GM18517 (cell line): ENCODE measurements around the gene HCCS.
"Not testable (repeated sequence)": the region's sequence is repeated elsewhere in the genome, so short reads cannot be mapped to it uniquely, and the experiment has no call there.

ENCODE experiments used
- ATAC-seq: cut with Tn5 transposase; IDR thresholded peaks from one replicate; pipeline ENCODE4 v1.9.1; 2021; ENCODE audit warnings: mild to moderate bottlenecking, moderate library complexity; ENCODE audit not compliant: unreplicated experiment

HCCS gene

GRCh38 chrX:11119313-11119943 is 8.3 kb downstream of the HCCS start:
- ATAC-seq, result no peak

GRCh38 chrX:11123087-11123486 is 12.0 kb downstream of the HCCS start:
- not testable (repeated sequence) for ATAC-seq

GRCh38 chrX:11124112-11124511 is 13.0 kb downstream of the HCCS start:
- ATAC-seq, result no peak

DNA sequence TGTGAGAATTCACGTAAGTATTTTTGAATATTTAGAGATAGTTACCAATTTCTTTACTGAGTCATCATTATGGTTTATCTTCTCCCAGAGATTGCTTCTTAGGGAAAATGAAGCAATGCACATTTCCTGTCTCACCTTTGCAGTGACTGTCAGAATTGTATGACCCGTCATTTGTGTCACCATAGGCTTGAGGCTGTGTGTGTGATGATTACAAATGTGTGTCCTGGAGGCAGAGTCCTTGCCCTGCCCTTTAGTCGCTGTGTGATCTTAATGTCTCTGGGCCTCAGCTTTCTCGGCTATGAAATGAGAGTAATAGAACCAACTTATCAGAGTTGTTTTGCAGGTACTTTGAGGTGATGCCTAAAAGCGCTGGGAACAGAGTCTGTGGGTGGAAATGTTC is 13.9 kb downstream of the HCCS start:
- no peak for ATAC-seq

DNA sequence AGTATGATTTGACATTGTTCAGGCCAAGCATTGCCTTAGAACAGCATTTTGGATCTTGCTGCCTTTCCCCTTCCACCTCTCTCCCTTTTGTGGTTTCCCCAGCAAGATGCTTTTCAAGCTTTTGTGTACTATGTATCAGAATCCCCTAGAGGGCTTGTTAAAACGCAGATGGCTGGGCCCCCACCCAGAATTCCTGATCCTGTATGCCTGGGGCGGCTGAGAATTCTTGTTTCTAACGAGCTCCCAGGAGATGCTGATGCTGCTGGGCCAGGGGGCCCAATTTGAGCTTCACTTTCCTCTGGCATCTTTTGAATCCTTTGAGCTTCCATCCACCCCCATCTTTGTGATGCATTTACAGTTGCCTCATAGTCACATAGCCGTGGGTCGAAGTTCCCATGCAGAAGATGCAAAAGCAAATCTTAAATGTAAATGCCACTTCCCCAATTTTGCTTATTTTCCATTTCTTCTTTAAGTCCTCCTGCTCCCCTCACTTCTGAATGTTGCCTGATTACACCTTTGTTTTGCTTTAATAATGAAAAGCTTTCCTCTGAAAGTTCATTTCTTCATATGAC is 18.5 kb downstream of the HCCS start:
- no peak for ATAC-seq

- ATAC-seq, result no peak
Measured at GRCh38 chrX:11130136-11130535, 19.0 kb downstream of the HCCS start.

DNA sequence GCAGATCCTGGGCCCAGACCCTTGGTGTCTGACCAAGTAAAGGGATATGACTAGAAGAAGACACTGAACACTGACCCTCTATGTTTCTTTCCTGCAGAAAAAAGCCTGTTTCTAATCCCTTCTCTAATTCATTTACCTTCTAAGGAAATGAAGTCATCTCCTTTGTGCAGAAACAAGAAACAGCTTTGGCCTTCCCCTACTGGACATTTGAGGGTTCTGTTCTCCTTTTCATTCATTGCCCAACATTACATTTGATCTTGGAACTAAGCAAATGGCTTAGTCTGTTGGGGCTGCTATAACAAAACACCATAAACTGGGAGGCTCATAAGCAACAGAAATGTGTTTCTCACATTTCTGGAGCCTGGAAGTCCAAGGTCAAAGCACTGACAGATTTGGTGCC is 20.0 kb downstream of the HCCS start:
- no peak for ATAC-seq

- no peak for ATAC-seq
Measured at GRCh38 chrX:11135564-11136185, 24.5 kb downstream of the HCCS start.

DNA sequence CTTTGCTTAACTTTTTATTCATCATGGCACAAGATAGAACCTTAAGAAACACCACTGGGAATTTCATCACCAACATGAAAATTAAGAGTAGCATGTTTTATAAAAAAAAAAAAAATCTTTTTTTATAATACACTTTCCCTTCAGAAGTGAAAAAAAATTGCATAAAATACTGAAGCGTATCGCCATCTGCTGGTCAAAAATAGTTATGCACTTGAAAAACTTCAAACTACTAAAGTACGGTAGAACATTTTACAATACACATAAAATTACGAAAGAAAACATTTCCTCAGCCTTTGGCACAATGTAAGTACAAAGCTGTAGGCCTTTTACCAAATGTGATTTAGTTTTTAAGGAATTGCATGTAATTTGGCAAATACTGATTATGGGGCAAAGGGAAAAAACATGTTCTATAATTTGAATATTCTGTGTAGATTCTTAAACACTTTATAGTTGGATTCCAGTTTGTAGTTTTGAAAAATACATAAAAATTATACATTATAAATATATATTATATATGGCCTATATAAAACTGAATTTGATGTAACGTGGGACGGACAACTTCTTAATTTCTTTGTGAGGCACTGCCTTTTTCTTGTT is 26.5 kb downstream of the HCCS start:
- no peak for ATAC-seq

DNA sequence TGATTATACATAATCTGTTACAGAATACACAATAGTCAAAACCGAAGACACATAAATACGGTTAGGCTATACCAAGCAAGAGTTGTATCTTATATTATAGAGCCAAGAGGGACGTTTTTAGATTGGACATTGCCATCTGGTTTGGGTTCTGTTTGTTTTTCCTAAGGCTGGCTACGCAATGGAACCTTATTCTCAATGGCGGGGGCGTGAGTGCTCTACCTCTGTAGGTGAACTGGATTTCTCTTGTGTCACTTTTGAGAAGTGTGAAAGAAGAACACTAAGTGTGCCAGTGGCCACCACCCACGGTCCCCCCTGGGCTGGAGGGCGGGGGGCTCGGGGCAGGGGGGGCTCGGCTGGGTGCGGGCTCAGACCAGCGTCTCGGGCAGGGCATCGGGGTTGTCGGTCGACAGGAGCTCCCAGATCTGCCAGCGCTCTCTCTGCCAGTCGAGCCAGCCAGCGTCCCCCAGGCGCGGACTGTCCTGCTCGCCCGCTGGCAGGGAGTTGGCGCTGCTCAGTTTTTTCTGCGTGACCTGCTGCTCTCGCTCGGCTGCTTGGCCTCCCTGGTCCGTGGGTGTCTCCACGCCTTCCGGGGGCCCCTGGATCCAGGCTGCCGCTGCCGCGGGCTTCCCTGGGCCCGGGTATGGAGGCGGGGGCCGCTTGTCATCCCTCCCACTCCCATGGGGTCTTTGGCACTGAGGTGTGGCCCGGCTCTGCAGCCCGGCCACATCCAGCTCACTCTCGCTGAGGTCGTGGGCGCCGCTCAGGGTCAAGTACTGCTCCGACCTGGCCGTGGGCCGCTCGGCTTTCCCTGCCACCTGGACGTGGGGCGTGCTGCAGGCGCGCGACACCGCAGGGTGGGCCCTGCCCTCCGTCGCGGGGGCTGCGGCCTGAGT is 27.6 kb downstream of the HCCS start:
- no peak for ATAC-seq

- peak; percentile 92 for ATAC-seq
Measured at GRCh38 chrX:11143931-11144678, 33.0 kb downstream of the HCCS start.

DNA sequence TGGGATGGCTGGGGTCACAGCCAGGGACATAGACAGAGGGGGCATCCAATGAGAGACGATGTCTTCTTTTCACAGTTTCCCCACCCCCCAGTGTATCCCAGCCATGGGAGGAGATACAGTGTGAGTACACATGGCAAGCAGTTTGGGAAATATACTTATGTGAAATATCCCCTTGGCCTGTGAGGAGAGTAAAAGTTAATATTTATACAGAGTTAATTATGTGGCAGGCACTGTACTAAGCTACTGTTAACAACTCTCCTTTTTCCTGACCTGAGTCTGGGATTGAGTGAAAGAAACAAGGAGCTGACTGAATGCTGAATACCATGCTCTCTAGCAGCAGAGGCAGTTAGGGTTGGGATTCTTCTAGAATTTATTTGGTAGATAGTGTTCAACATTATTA is 35.3 kb downstream of the HCCS start:
- ATAC-seq, result no peak

- ATAC-seq, result no peak
Measured at GRCh38 chrX:11148401-11148800, 37.3 kb downstream of the HCCS start.

DNA sequence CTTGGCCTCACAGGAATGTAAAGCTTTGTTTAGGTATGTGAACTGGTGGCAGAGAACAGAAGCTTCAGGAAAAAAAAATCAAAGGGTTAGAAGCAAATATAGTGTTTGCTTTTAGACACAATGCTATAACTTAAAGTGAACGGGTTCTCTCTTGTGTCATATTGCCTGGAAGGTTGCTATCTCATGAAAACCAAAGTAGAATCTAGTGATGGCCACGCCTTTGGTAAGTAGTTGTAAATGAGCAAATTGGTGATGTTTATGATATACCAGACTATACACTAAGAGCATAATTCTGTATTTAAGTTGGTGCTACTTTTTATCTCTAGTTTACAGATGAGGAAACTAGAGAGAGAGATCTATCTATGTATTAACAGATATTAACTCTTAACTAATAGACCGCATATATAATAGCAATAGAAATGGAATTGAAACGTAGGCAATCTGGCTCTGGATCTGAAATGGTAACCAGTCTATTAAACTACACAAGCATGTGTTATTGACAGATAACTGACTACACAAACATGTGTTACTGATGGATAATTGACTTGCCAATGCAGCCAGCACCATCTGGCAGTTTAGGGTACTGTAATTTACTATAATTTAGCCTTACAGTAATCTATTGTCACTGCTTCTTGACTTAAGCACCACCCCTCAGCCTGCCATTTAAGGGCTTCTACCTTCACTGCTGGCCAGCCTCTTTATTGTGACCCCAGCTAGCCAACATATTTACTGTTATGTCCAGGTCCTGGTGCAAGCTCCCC is 40.8 kb downstream of the HCCS start:
- ATAC-seq, result no peak

DNA sequence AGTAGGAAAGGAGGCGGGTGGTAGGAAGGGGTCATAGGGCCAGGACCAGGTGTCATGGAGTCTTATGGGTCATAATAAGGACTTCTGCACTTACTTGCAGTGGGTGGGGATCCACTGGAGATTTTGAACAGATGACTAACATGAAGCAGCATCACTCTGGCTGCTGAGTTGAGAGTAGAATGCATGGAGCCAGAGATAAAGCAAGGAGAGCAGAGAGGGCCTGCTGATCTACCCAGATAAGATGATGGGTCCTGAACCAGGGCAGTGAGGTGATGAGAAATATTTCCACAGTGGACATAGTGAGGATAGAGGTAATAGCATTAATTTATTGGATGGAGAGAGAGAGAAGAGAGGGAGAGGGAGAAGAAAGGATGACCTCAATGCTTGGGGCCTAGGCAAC is 48.0 kb downstream of the HCCS start:
- no peak for ATAC-seq

DNA sequence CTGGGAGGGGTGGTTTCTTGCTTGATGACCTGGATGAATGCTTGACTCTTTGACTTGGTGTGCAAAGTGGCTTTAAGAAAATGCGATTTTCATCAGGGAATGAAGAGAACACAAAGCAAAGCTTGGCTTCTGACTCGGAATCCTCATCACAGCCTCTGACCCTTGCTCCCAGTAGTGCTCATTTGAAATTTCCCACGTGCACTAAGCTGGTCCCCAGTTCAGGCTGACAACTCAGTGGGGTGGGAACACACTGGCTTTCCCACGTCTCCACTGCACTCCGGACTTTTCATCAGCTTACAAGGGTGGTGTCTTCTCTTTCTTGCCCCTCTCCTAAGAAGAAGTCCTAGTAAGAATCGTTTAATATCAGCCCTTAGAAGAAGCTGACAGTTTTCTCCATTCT is 53.3 kb downstream of the HCCS start:
- ATAC-seq, result no peak

GRCh38 chrX:11171956-11172355 is 60.8 kb downstream of the HCCS start:
- no peak for ATAC-seq

DNA sequence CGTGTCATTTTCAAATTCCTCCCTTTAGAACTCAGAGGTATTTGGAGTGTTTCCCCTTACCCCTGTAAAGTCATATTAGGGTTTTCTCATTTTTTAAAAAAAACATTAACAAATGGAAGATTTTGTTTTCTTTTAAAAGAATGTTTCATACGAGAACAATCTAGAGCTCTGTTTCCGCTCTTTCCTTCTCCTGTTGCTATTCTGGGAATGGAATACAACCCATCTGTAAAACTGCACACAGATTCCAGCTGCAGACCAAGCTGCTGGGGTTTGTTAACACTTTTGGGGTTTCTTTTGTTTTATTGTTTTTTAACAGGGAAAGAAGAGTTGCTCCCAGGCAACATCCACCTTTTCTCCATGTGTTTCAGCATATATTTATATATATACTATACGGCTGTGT is 61.3 kb downstream of the HCCS start:
- ATAC-seq, result no peak
